Choroid plexus epithelial cell (primary cell): ENCODE results near the gene ZMYM4.

Experiments used
- DNase-seq: peaks from one replicate; pipeline ENCODE4 v3.0.0-alpha.2; 2010; ENCODE audit warnings: low read depth
- H3K4me3 ChIP-seq: 2 replicates; pipeline ENCODE4 v1.5.1; 2011; ENCODE audit warnings: low read depth, mild to moderate bottlenecking, control low read depth, low read length, moderate library complexity
- CTCF ChIP-seq: conservative IDR thresholded peaks from 2 replicates; pipeline ENCODE4 v1.5.1; 2011; ENCODE audit warnings: low read depth, mild to moderate bottlenecking, control low read depth, inconsistent platforms, low read length, moderate library complexity

ZMYM4 gene

GRCh38 chr1:35261412-35262120, 6.9 kb upstream of the ZMYM4 start:
- DNase-seq, result no peak

GRCh38 chr1:35264035-35264434, 4.5 kb upstream of the ZMYM4 start:
- DNase-seq, result no peak
- no peak overlapping the region for H3K4me3 ChIP-seq
- no peak for TF ChIP-seq CTCF

More at GRCh38 chr1:35261412-35262120, 6.9 kb upstream of the ZMYM4 start:
- no peak for TF ChIP-seq CTCF
- no peak overlapping the region for H3K4me3 ChIP-seq

- DNase-seq, result peak; percentile 69
- H3K4me3 ChIP-seq, result no peak overlapping the region
- no peak for TF ChIP-seq CTCF
These were observed 3.6 kb upstream of the ZMYM4 start for GRCh38 chr1:35264871-35265270.

- no peak for DNase-seq
- no peak for TF ChIP-seq CTCF
- H3K4me3 ChIP-seq, result no peak overlapping the region
These were observed 2.2 kb upstream of the ZMYM4 start for GRCh38 chr1:35266306-35266705.

GRCh38 chr1:35269201-35269988, 886 bp downstream of the ZMYM4 start:
- TF ChIP-seq CTCF, result no peak
- H3K4me3 ChIP-seq, result peak overlapping the region; percentile 83
- peak; percentile 25 for DNase-seq

GRCh38 chr1:35269989-35270289, 1.4 kb downstream of the ZMYM4 start:
- TF ChIP-seq CTCF, result no peak
- DNase-seq, result no peak
- H3K4me3 ChIP-seq, result peak overlapping the region; percentile 83
